Esophagus muscularis mucosa (tissue), 4 donors: ENCODE measurements around the gene QKI. TPM values are rescaled to one million over a fixed set of nuclear protein-coding genes. Genes with fewer than 3 reads are reported as not detected.
A peak's percentile ranks its signal among the peaks of the same experiment; 100 is the strongest.

Source experiments
- DNase-seq: peaks from one replicate; pipeline ENCODE4 v3.0.0-alpha.2; 2017; ENCODE audit errors: extremely low spot score
- H3K27ac ChIP-seq, 4 donors: fragments of 200-600 bp; sonication (generic); replicated peaks in 1 of 4; 1 replicate in 3 of 4; 2 replicates in 1 of 4; pipeline ENCODE4 v1.5.1; 2016 to 2019; ENCODE audit warnings: mild to moderate bottlenecking in 1 of 4
- H3K27me3 ChIP-seq, 4 donors: fragments of 200-600 bp; sonication (generic); one replicate each; pipeline versions ENCODE4 v1.5.1 to v1.6.0; 2016 to 2019
- H3K36me3 ChIP-seq, 4 donors: fragments of 200-600 bp; sonication (generic); one replicate each; pipeline ENCODE4 v1.5.1; 2016 to 2019
- H3K4me1 ChIP-seq, 4 donors: fragments of 200-600 bp; sonication (generic); one replicate each; pipeline ENCODE4 v1.5.1; 2016 to 2019
- H3K4me3 ChIP-seq, 4 donors: fragments of 200-600 bp; sonication (generic); 1 replicate in 2 of 4; 2 replicates in 2 of 4; pipeline ENCODE4 v1.5.1; 2016 to 2019; ENCODE audit warnings: mild to moderate bottlenecking in 4 of 4, moderate library complexity in 1 of 4
- H3K9me3 ChIP-seq, 4 donors: fragments of 200-600 bp; sonication (generic); 1 replicate in 3 of 4; 2 replicates in 1 of 4; pipeline ENCODE4 v1.5.1; 2016 to 2019
- EP300 ChIP-seq: sonication (generic); formaldehyde crosslinking; IDR thresholded peaks from one replicate; pipeline ENCODE4 v1.6.1; 2017; ENCODE audit warnings: antibody characterized with exemption
- POLR2A ChIP-seq: fragments of 450-650 bp; IDR thresholded peaks from one replicate; pipeline ENCODE4 v1.6.1; 2017; ENCODE audit warnings: antibody characterized with exemption, moderate library complexity, mild to moderate bottlenecking, low read depth
- POLR2AphosphoS5 ChIP-seq, 2 donors: sonication (generic); formaldehyde crosslinking; IDR thresholded peaks; one replicate each; pipeline ENCODE4 v1.6.1; 2017; ENCODE audit warnings: antibody characterized with exemption in 2 of 2
- WGBS: methylation state at CpG from one replicate; pipeline ENCODE4 v1.1.5; 2018; 5-methylcytosine and 5-hydroxymethylcytosine counted together
- intact Hi-C: fragments of 100-400 bp; cut with DNase I; formaldehyde crosslinking; loops from one replicate; pipeline ENCODE4 v1.15.1; 2023
- total RNA-seq, 4 donors: library from RNA; depleted of rRNA; stranded (reverse); fragments of >200 nt; gene quantifications; one replicate each; pipeline versions ENCODE4 v1.1.0 to v1.2.1, GENCODE V29; 2016
- TF ChIP-seq, protein P1 (sequence below), 3 experiments: fragments of 200-600 bp in 2 of 3; fragments of 450-650 bp in 1 of 3; sonication (generic) in 2 of 3; IDR thresholded peaks; one replicate each; pipeline ENCODE4 v1.5.1; 2017 to 2019; ENCODE audit warnings: antibody characterized with exemption in 3 of 3, mild to moderate bottlenecking in 2 of 3, moderate library complexity in 1 of 3

QKI gene
- total RNA-seq, 4 donors from 2014 or later: 176 to 290 (median 237) TPM

DNA sequence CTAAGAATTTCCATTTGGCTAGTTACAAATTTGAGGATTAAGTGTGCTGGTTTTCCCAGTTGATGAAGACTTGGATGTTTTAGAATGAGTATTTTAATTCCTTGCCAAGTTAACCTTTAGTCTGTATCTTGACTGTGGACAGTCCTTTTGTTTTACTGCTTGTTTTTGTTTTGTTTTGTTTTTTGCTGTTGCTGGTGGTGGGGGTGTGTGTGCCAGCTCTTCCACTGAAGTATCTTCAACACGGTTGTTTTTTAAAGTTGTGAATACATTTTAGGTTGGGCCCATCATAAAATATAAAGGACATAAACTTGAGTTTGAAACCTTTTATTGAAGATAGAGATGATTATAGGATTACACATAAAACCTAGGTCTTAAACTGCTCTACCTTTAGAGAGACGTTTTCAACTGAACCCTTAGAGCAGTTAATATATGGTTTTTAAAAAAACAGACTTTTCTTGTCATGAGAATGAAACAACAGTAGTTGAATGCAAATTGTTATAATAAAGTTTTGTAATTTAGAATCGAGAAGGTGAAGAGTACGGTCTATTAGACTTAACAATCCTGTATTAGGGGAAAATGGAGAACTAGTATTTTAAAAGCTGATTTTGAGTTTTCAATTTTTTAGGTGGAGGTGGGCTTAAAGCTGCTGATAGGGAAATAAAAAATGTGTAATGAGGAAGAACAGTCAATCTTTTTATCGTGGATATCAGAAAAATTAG is 4.0 kb downstream of the QKI start:
- H3K27ac ChIP-seq: peak overlapping the region; percentile 97 to 99 (median 99)
- no peaks in the 10 kb centered on the region for H3K27me3 ChIP-seq
- 24% methylated on average over 5 of the region's 5 CpGs for WGBS
- H3K4me1 ChIP-seq: peaks cover 19 to 61% (median 54%) of the 10 kb centered on the region in 4 donors
- TF ChIP-seq POLR2AphosphoS5 (IDR thresholded peaks at IDR 0.05) (no peak), POLR2A (no peak), EP300 (no peak)
- TF ChIP-seq, protein P1, sequence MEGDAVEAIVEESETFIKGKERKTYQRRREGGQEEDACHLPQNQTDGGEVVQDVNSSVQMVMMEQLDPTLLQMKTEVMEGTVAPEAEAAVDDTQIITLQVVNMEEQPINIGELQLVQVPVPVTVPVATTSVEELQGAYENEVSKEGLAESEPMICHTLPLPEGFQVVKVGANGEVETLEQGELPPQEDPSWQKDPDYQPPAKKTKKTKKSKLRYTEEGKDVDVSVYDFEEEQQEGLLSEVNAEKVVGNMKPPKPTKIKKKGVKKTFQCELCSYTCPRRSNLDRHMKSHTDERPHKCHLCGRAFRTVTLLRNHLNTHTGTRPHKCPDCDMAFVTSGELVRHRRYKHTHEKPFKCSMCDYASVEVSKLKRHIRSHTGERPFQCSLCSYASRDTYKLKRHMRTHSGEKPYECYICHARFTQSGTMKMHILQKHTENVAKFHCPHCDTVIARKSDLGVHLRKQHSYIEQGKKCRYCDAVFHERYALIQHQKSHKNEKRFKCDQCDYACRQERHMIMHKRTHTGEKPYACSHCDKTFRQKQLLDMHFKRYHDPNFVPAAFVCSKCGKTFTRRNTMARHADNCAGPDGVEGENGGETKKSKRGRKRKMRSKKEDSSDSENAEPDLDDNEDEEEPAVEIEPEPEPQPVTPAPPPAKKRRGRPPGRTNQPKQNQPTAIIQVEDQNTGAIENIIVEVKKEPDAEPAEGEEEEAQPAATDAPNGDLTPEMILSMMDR (IDR thresholded peaks at IDR 0.05): no peak
- no peak for DNase-seq
- no peaks in the 10 kb centered on the region for H3K36me3 ChIP-seq
- no peaks in the 10 kb centered on the region for H3K9me3 ChIP-seq
- intact Hi-C loops: loop anchor here (5.0 kb wide), 1 partner anchor 236 kb away; no protein-coding TSS in a partner anchor
- H3K4me3 ChIP-seq: peak overlapping the region; percentile 95 to 96 (median 96)

DNA sequence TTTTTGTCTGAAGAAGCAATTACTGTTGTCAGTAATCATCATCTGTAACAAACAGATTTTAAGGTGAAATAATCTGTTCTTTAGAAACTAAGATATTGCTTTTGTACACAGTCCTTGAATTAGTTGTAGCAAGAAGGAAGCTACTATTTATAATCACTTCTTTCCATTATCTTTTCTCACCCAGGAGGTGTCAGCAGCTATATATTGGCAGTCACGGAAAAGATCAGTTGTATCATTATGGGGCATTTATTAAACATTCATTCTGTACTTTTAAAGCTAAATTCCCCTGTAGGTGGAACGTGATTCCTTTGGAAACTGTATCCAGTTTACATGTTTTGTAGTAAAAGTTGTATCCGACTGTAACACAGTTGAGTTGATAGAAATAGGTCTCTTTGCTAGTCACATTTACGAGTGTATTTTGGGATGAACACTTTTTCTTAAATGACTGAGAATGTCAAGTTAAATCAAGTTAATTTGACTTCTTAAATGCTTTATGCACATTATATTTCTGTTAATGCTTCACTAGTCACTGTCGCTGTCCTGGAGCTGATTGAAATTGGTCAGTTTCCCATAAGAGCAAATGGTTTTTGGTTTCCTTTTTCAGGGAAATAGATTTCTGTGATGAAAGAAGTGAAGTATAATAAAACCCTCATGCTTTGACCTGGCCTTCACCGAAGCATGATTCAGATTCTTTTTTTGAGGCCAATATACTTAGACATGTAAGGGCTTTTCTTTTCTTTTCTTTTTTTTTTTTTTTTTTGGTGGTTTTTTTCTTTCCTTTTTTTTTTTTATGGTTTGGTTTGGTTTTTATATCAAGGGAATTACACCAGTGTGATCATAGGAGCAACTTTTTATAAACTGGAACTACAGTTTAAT is 5.1 kb downstream of the QKI start:
- no peaks in the 10 kb centered on the region for H3K27me3 ChIP-seq
- H3K27ac ChIP-seq: peak overlapping the region; percentile 97 to 99 (median 99)
- H3K4me1 ChIP-seq: peaks cover 31 to 73% (median 66%) of the 10 kb centered on the region in 4 donors
- TF ChIP-seq, protein P1 (IDR thresholded peaks at IDR 0.05): no peak
- no peak for TF ChIP-seq EP300
- TF ChIP-seq POLR2AphosphoS5 (IDR thresholded peaks at IDR 0.05): no peak
- TF ChIP-seq POLR2A: no peak
- no peaks in the 10 kb centered on the region for H3K36me3 ChIP-seq
- H3K4me3 ChIP-seq: peak overlapping the region; percentile 30 to 96 (median 96)
- no peak for DNase-seq
- intact Hi-C loops: loop anchor here (5.0 to 10.0 kb wide), 3 partner anchors 237 to 685 kb away; no protein-coding TSS in a partner anchor
- H3K9me3 ChIP-seq: no peaks in the 10 kb centered on the region
- WGBS: 23% methylated on average over 6 of the region's 6 CpGs

DNA sequence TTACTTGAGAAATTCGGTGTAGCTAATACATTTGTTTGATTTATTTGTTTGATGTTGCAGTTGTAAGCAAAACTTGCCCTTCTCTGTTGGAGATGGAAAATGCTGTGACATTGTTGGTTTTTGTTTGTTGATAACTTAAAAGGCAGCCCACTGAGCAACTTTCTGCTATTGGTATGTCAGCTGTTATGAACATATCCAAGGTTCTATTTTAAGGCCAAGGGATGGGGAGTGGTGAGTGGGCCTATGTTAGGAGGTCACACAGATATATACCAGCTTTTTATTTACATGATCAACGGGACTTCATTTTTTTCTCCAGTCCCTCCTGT is 5.7 kb downstream of the QKI start:
- no peaks in the 10 kb centered on the region for H3K9me3 ChIP-seq
- no peaks in the 10 kb centered on the region for H3K27me3 ChIP-seq
- 31% methylated on average over 2 of the region's 2 CpGs for WGBS
- DNase-seq: no peak
- H3K36me3 ChIP-seq: no peaks in the 10 kb centered on the region
- TF ChIP-seq POLR2A (no peak), EP300 (no peak), POLR2AphosphoS5 (IDR thresholded peaks at IDR 0.05) (no peak)
- TF ChIP-seq, protein P1 (IDR thresholded peaks at IDR 0.05): no peak
- peak overlapping the region; percentile 97 to 99 (median 99) for H3K27ac ChIP-seq
- intact Hi-C loops: loop anchor here (10.0 kb wide), 2 partner anchors 395 to 685 kb away; no protein-coding TSS in a partner anchor
- peak overlapping the region; percentile 6 to 96 (median 57) for H3K4me3 ChIP-seq
- H3K4me1 ChIP-seq: peaks cover 37 to 79% (median 72%) of the 10 kb centered on the region in 4 donors

DNA sequence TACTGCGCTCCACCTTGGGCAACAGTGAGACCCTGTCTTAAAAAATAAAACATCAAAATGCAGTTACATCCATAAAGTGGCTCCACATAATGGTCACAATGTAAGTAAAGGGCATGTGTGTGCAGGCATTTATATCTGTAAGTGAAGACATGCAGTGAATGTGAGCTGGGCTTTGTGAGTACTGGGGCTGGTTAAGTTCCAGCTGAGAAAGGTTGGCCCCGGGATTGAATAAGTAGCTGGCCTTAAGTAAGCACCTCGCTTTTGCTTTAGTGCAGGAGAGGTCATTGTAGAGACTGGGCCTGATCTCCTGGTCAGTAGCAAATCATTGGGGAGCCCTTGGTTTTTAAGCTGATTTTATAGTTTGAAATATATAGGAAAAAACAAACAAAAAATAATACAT is 8.0 kb downstream of the QKI start:
- intact Hi-C loops: loop anchor here (10.0 kb wide), 2 partner anchors 392 to 682 kb away; no protein-coding TSS in a partner anchor
- H3K4me1 ChIP-seq: peaks cover 52 to 96% (median 92%) of the 10 kb centered on the region in 4 donors
- no peak for DNase-seq
- no peak overlapping the region for H3K27ac ChIP-seq
- H3K27me3 ChIP-seq: no peaks in the 10 kb centered on the region
- 78% methylated on average over 3 of the region's 3 CpGs for WGBS
- H3K4me3 ChIP-seq: no peak overlapping the region
- H3K9me3 ChIP-seq: no peaks in the 10 kb centered on the region
- no peak for TF ChIP-seq EP300
- TF ChIP-seq POLR2A: no peak
- TF ChIP-seq, protein P1 (IDR thresholded peaks at IDR 0.05): no peak
- TF ChIP-seq POLR2AphosphoS5 (IDR thresholded peaks at IDR 0.05): no peak
- no peaks in the 10 kb centered on the region for H3K36me3 ChIP-seq
